ENCODE data around the gene DHCR24. TPM values are rescaled to one million over a fixed set of nuclear protein-coding genes. Genes with fewer than 3 reads are reported as not detected.

The DHCR24 gene
- total and polyA plus RNA-seq, 2 of the 13 experiments (the other 11 are each of a cell fraction or from before 2014, with no cell fraction given), result 374 to 448 TPM

DNA sequence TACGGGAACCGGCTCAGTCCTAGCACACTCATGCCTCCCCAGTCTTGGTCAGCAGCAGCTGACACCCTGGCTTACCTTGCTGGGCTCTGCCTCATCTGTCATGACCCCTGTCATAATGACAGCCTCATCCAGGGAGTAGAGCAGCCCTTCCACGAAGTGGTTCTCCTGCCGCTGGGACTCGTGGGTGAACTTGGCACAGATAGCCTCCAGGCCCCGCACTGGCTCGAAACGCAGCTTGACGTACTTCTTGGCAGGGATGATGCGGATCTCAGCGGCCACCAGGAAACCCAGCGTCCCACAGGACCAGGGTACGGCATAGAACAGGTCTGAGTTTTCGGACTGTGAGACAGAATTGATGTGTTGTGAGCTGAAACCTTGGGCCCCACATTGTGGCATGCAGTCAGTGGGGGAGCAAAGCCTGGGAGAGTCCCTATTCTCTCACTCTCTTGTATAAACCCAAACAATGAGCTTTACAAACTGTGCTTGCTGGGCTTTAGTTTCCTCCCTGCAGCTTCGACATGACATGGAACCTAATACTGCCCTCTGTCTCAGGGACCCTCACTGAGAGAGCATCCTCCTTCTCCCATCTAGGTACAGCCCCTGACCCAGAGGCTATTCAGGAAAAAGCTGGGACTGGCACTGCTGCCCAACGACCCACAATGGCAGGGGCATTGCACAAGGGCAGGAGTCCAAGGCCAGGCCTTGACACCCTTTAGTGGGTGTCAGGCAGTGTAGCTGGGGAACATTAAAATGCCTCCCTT, 15.5 kb downstream of the DHCR24 start (continued):
- TF ChIP-seq KIAA2018 (CRISPR knock-in tag; IDR thresholded peaks at IDR 0.05; ENCODE audit: borderline replicate concordance), result no peak
- no peak for TF ChIP-seq ZBTB4 (CRISPR knock-in tag; IDR thresholded peaks at IDR 0.05; ENCODE audit: borderline replicate concordance)
- TF ChIP-seq, protein P1, sequence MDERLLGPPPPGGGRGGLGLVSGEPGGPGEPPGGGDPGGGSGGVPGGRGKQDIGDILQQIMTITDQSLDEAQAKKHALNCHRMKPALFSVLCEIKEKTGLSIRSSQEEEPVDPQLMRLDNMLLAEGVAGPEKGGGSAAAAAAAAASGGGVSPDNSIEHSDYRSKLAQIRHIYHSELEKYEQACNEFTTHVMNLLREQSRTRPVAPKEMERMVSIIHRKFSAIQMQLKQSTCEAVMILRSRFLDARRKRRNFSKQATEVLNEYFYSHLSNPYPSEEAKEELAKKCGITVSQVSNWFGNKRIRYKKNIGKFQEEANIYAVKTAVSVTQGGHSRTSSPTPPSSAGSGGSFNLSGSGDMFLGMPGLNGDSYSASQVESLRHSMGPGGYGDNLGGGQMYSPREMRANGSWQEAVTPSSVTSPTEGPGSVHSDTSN (CRISPR knock-in tag; IDR thresholded peaks at IDR 0.05), result no peak
- TF ChIP-seq, protein P2, sequence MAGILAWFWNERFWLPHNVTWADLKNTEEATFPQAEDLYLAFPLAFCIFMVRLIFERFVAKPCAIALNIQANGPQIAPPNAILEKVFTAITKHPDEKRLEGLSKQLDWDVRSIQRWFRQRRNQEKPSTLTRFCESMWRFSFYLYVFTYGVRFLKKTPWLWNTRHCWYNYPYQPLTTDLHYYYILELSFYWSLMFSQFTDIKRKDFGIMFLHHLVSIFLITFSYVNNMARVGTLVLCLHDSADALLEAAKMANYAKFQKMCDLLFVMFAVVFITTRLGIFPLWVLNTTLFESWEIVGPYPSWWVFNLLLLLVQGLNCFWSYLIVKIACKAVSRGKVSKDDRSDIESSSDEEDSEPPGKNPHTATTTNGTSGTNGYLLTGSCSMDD (CRISPR knock-in tag; IDR thresholded peaks at IDR 0.05), result no peak
- TF ChIP-seq NFE2L2 (IDR thresholded peaks at IDR 0.05; ENCODE audit: low read length), result no peak
- peak; percentile 26; the same call in 1 of the 2 replicates for TF ChIP-seq RAD21 (CRISPR knock-in tag; IDR thresholded peaks at IDR 0.05)
- no peak for TF ChIP-seq GABPA (IDR thresholded peaks at IDR 0.05; ENCODE audit: low read depth, low read length)
- no peak for TF ChIP-seq GABPA (CRISPR knock-in tag; IDR thresholded peaks at IDR 0.05; ENCODE audit: low read depth)
- TF ChIP-seq, protein P3, sequence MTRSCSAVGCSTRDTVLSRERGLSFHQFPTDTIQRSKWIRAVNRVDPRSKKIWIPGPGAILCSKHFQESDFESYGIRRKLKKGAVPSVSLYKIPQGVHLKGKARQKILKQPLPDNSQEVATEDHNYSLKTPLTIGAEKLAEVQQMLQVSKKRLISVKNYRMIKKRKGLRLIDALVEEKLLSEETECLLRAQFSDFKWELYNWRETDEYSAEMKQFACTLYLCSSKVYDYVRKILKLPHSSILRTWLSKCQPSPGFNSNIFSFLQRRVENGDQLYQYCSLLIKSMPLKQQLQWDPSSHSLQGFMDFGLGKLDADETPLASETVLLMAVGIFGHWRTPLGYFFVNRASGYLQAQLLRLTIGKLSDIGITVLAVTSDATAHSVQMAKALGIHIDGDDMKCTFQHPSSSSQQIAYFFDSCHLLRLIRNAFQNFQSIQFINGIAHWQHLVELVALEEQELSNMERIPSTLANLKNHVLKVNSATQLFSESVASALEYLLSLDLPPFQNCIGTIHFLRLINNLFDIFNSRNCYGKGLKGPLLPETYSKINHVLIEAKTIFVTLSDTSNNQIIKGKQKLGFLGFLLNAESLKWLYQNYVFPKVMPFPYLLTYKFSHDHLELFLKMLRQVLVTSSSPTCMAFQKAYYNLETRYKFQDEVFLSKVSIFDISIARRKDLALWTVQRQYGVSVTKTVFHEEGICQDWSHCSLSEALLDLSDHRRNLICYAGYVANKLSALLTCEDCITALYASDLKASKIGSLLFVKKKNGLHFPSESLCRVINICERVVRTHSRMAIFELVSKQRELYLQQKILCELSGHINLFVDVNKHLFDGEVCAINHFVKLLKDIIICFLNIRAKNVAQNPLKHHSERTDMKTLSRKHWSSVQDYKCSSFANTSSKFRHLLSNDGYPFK (CRISPR knock-in tag; IDR thresholded peaks at IDR 0.05; ENCODE audit: borderline replicate concordance), result 0 out of 2 replicates have a peak, but pooled peaks have one; percentile 21
- no peak for TF ChIP-seq SOX5 (CRISPR knock-in tag; IDR thresholded peaks at IDR 0.05; ENCODE audit: borderline replicate concordance)
- no peak for TF ChIP-seq ZSCAN9 (CRISPR knock-in tag; IDR thresholded peaks at IDR 0.05; ENCODE audit: borderline replicate concordance)

Data from HepG2 (cell line).